ENCODE measurements around the gene CCDC112.

The CCDC112 gene

GRCh38 chr5:115263078-115263380, 33.4 kb downstream of the CCDC112 start:
- TF ChIP-seq TSHZ2 (CRISPR knock-in tag; IDR thresholded peaks at IDR 0.05) (0 out of 2 replicates have a peak, but pooled peaks have one; percentile 7), ZNF565 (CRISPR knock-in tag; conservative IDR thresholded peaks at IDR 0.05; ENCODE audit: low read depth) (no peak), BACH2 (CRISPR knock-in tag; IDR thresholded peaks at IDR 0.05; ENCODE audit: borderline replicate concordance) (no peak), TCF4 (CRISPR knock-in tag; IDR thresholded peaks at IDR 0.05; ENCODE audit: borderline replicate concordance) (no peak), PATZ1 (CRISPR knock-in tag; IDR thresholded peaks at IDR 0.05; ENCODE audit: borderline replicate concordance) (no peak), ISL1 (CRISPR knock-in tag; IDR thresholded peaks at IDR 0.05) (no peak), PPARA (CRISPR knock-in tag; IDR thresholded peaks at IDR 0.05; ENCODE audit: borderline replicate concordance) (no peak), OSR1 (CRISPR knock-in tag; IDR thresholded peaks at IDR 0.05) (no peak), TOX (CRISPR knock-in tag; IDR thresholded peaks at IDR 0.05; ENCODE audit: borderline replicate concordance) (no peak), POU6F1 (CRISPR knock-in tag; IDR thresholded peaks at IDR 0.05; ENCODE audit: borderline replicate concordance, low read depth) (no peak), ARNTL (CRISPR knock-in tag; IDR thresholded peaks at IDR 0.05; ENCODE audit: borderline replicate concordance, low read depth) (no peak), ZC3H10 (CRISPR knock-in tag; IDR thresholded peaks at IDR 0.05) (no peak), CSDC2 (CRISPR knock-in tag; IDR thresholded peaks at IDR 0.05) (no peak), SNAI2 (CRISPR knock-in tag; IDR thresholded peaks at IDR 0.05) (peak; percentile 7; the same call in 1 of the 2 replicates), ZNF70 (CRISPR knock-in tag; IDR thresholded peaks at IDR 0.05) (no peak), ZFP30 (CRISPR knock-in tag; IDR thresholded peaks at IDR 0.05) (no peak), CSRNP3 (CRISPR knock-in tag; IDR thresholded peaks at IDR 0.05) (no peak)
- ATAC-seq, result no peak

GRCh38 chr5:115262321-115263077, 34.0 kb downstream of the CCDC112 start, which contains the start of gene PGGT1B:
TSS of gene PGGT1B (minus strand) at chr5:115262877. CDS start at chr5:115262851, 26 bp downstream.
- ATAC-seq, result peak; percentile 98
- TF ChIP-seq PPARA (CRISPR knock-in tag; IDR thresholded peaks at IDR 0.05; ENCODE audit: borderline replicate concordance), result no peak
- TF ChIP-seq ZFP3 (CRISPR knock-in tag; IDR thresholded peaks at IDR 0.05), result peak; percentile 57
- peak; percentile 68; the same call in 1 of the 2 replicates for TF ChIP-seq ZNF565 (CRISPR knock-in tag; conservative IDR thresholded peaks at IDR 0.05; ENCODE audit: low read depth)
- peak; percentile 51; the same call in 1 of the 2 replicates for TF ChIP-seq BACH2 (CRISPR knock-in tag; IDR thresholded peaks at IDR 0.05; ENCODE audit: borderline replicate concordance)
- TF ChIP-seq ZNF8 (CRISPR knock-in tag; IDR thresholded peaks at IDR 0.05), result 0 out of 2 replicates have a peak, but pooled peaks have one; percentile 30
- 0 out of 2 replicates have a peak, but pooled peaks have one; percentile 29 for TF ChIP-seq OSR1 (CRISPR knock-in tag; IDR thresholded peaks at IDR 0.05)
- TF ChIP-seq TCF4 (CRISPR knock-in tag; IDR thresholded peaks at IDR 0.05; ENCODE audit: borderline replicate concordance), result no peak
- peak; percentile 58 for TF ChIP-seq ZFP30 (CRISPR knock-in tag; IDR thresholded peaks at IDR 0.05)
- peak; percentile 33; the same call in 1 of the 2 replicates for TF ChIP-seq ISL1 (CRISPR knock-in tag; IDR thresholded peaks at IDR 0.05)
- peak; percentile 47; the same call in 1 of the 2 replicates for TF ChIP-seq TOX (CRISPR knock-in tag; IDR thresholded peaks at IDR 0.05; ENCODE audit: borderline replicate concordance)
- TF ChIP-seq CSRNP3 (CRISPR knock-in tag; IDR thresholded peaks at IDR 0.05), result 0 out of 2 replicates have a peak, but pooled peaks have one; percentile 75
- peak; percentile 53; the same call in 1 of the 2 replicates for TF ChIP-seq CSDC2 (CRISPR knock-in tag; IDR thresholded peaks at IDR 0.05)
- peak; percentile 62; the same call in 1 of the 2 replicates for TF ChIP-seq ESRRG (CRISPR knock-in tag; IDR thresholded peaks at IDR 0.05)
- TF ChIP-seq SNAI2 (CRISPR knock-in tag; IDR thresholded peaks at IDR 0.05), result peak; percentile 92; the same call in 1 of the 2 replicates
- TF ChIP-seq PATZ1 (CRISPR knock-in tag; IDR thresholded peaks at IDR 0.05; ENCODE audit: borderline replicate concordance), result peak; percentile 18; the same call in 1 of the 2 replicates
- TF ChIP-seq POU6F1 (CRISPR knock-in tag; IDR thresholded peaks at IDR 0.05; ENCODE audit: borderline replicate concordance, low read depth), result no peak

Data from SK-N-SH treated with all-trans-retinoic acid at 6 μM for 48 hours (cell line).